ENCODE measurements around the gene CNNM2. TPM values are rescaled to one million over a fixed set of nuclear protein-coding genes. Genes with fewer than 3 reads are reported as not detected.

Gene CNNM2
- total and polyA plus RNA-seq, 2 donors (not counting 1 experiment from before 2014, with no cell fraction given) = 6.6 to 21.6 TPM

GRCh38 chr10:103019425-103019824 lies 101.3 kb downstream of the CNNM2 start:
- DNase-seq (no peak), ATAC-seq (ENCODE audit: low read depth) (no peak)
- no peak overlapping the region for H3K27ac ChIP-seq (ENCODE audit: low read length in 2 of 2)
- H3K4me2 ChIP-seq (replicated peaks; ENCODE audit: low read depth, low read length, poor library complexity, severe bottlenecking) = no peak overlapping the region
- no peaks in the 10 kb centered on the region for H3K36me3 ChIP-seq (replicated peaks in 1 of 2; ENCODE audit: control extremely low read depth in 1 of 2, control insufficient read depth in 1 of 2, extremely low read depth in 1 of 2, insufficient read depth in 2 of 2, low read length in 1 of 2)
- H3K4me1 ChIP-seq (ENCODE audit: control insufficient read depth in 2 of 2, insufficient read depth in 2 of 2, low read length in 2 of 2) = no peaks in the 10 kb centered on the region
- H3K9me3 ChIP-seq (ENCODE audit: control extremely low read depth in 1 of 3, control insufficient read depth in 2 of 3, insufficient read depth in 1 of 3, low read length in 2 of 3) = no peaks in the 10 kb centered on the region
- no peak overlapping the region for H3K9ac ChIP-seq (ENCODE audit: low read length)
- TF ChIP-seq EZH2 (IDR thresholded peaks at IDR 0.05; ENCODE audit: borderline replicate concordance, insufficient read depth, low read depth, low read length, poor library complexity, severe bottlenecking) = no peak
- TF ChIP-seq, protein P1, sequence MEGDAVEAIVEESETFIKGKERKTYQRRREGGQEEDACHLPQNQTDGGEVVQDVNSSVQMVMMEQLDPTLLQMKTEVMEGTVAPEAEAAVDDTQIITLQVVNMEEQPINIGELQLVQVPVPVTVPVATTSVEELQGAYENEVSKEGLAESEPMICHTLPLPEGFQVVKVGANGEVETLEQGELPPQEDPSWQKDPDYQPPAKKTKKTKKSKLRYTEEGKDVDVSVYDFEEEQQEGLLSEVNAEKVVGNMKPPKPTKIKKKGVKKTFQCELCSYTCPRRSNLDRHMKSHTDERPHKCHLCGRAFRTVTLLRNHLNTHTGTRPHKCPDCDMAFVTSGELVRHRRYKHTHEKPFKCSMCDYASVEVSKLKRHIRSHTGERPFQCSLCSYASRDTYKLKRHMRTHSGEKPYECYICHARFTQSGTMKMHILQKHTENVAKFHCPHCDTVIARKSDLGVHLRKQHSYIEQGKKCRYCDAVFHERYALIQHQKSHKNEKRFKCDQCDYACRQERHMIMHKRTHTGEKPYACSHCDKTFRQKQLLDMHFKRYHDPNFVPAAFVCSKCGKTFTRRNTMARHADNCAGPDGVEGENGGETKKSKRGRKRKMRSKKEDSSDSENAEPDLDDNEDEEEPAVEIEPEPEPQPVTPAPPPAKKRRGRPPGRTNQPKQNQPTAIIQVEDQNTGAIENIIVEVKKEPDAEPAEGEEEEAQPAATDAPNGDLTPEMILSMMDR (IDR thresholded peaks at IDR 0.05) = no peak
- ChIA-PET POLR2A (no interaction called here), CTCF (no interaction called here)
- no peaks in the 10 kb centered on the region for H3K27me3 ChIP-seq (replicated peaks in 1 of 4; ENCODE audit: control extremely low read depth in 1 of 4, control insufficient read depth in 3 of 4, insufficient read depth in 4 of 4, low read length in 3 of 4)
- no peak overlapping the region for H3K27ac Mint-ChIP-seq
- intact Hi-C loops (cut with micrococcal nuclease) = no loop called here
- H3K4me1 Mint-ChIP-seq = peaks cover 4% of the 10 kb centered on the region
- H3K27me3 Mint-ChIP-seq = peaks cover 4% of the 10 kb centered on the region
- no peak overlapping the region for H3K4me3 Mint-ChIP-seq
- H2AFZ ChIP-seq (ENCODE audit: insufficient read depth, low read depth, low read length, poor library complexity, severe bottlenecking) = no peak overlapping the region
- no peaks in the 10 kb centered on the region for H3K79me2 ChIP-seq (ENCODE audit: control insufficient read depth, insufficient read depth, low read length)
- no peaks in the 10 kb centered on the region for H3K9me3 Mint-ChIP-seq (ENCODE audit: insufficient read depth)
- no peak overlapping the region for H3K4me3 ChIP-seq (ENCODE audit: control extremely low read depth in 1 of 5, extremely low read depth in 1 of 5, insufficient read depth in 1 of 5, low read depth in 2 of 5, low read length in 4 of 5)
- WGBS (ENCODE audit: insufficient coverage) = no CpG with 5 or more reads among the region's 3 CpGs
- no peaks in the 10 kb centered on the region for H4K20me1 ChIP-seq (ENCODE audit: control insufficient read depth, insufficient read depth, low read length, poor library complexity, severe bottlenecking)

GRCh38 chr10:103021150-103021899 lies 103.2 kb downstream of the CNNM2 start:
- Histone ChIP-seq H3K9me3 (ENCODE audit: control extremely low read depth in 1 of 3, control insufficient read depth in 2 of 3, insufficient read depth in 1 of 3, low read length in 2 of 3) (no peaks in the 10 kb centered on the region), H3K4me1 (ENCODE audit: control insufficient read depth in 2 of 2, insufficient read depth in 2 of 2, low read length in 2 of 2) (no peaks in the 10 kb centered on the region), H4K20me1 (ENCODE audit: control insufficient read depth, insufficient read depth, low read length, poor library complexity, severe bottlenecking) (no peaks in the 10 kb centered on the region), H2AFZ (ENCODE audit: insufficient read depth, low read depth, low read length, poor library complexity, severe bottlenecking) (no peak overlapping the region), H3K4me3 (ENCODE audit: control extremely low read depth in 1 of 5, extremely low read depth in 1 of 5, insufficient read depth in 1 of 5, low read depth in 2 of 5, low read length in 4 of 5) (no peak overlapping the region), H3K36me3 (replicated peaks in 1 of 2; ENCODE audit: control extremely low read depth in 1 of 2, control insufficient read depth in 1 of 2, extremely low read depth in 1 of 2, insufficient read depth in 2 of 2, low read length in 1 of 2) (no peaks in the 10 kb centered on the region), H3K27ac (ENCODE audit: low read length in 2 of 2) (no peak overlapping the region), H3K4me2 (replicated peaks; ENCODE audit: low read depth, low read length, poor library complexity, severe bottlenecking) (no peak overlapping the region), H3K79me2 (ENCODE audit: control insufficient read depth, insufficient read depth, low read length) (no peaks in the 10 kb centered on the region), H3K9ac (ENCODE audit: low read length) (no peak overlapping the region), H3K27me3 (replicated peaks in 1 of 4; ENCODE audit: control extremely low read depth in 1 of 4, control insufficient read depth in 3 of 4, insufficient read depth in 4 of 4, low read length in 3 of 4) (no peaks in the 10 kb centered on the region)
- DNase-seq (no peak), ATAC-seq (ENCODE audit: low read depth) (no peak)
- WGBS (ENCODE audit: insufficient coverage) = 95% methylated on average over 18 of the region's 18 CpGs
- ChIA-PET POLR2A (no interaction called here), CTCF (no interaction called here)
- intact Hi-C loops (cut with micrococcal nuclease) = no loop called here
- TF ChIP-seq, protein P1 (IDR thresholded peaks at IDR 0.05) = no peak
- TF ChIP-seq EZH2 (IDR thresholded peaks at IDR 0.05; ENCODE audit: borderline replicate concordance, insufficient read depth, low read depth, low read length, poor library complexity, severe bottlenecking) = no peak
- Mint-ChIP-seq H3K4me1 (peaks cover 3% of the 10 kb centered on the region), H3K9me3 (ENCODE audit: insufficient read depth) (no peaks in the 10 kb centered on the region), H3K27ac (no peak overlapping the region), H3K4me3 (no peak overlapping the region), H3K27me3 (peaks cover 4% of the 10 kb centered on the region)
